Stimulated activated CD4-positive, alpha-beta T cell treated with anti-CD3 and anti-CD28 coated beads, Interleukin-1b, Interleukin-23, amount 100 ng/mL, for 24 hours (primary cell): Measurements from ENCODE around the gene RPL5.

Source experiments
- DNase-seq, 4 experiments: peaks; one replicate each; pipeline ENCODE4 v3.0.0-alpha.2; 2020; ENCODE audit warnings: low read depth in 4 of 4, low spot score in 1 of 4

RPL5 gene

DNA sequence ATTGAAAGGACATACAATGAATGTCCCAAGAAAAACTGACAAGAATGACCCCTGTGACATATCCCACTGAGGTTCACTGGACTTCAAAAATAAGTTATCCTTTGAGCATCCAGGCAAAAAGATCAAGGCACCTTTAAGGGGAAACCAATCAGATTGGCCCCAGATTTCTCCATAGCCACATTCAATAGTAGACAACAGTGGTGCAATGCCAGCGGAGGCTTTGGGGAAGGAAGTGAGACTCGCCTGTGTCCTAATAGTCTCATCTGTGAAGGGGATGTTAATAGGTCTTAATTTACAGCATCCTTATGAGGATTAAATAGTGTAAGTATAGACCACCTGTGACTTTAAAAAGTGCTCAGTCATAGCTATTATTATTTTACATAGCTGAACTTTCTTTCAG, 21.5 kb downstream of the RPL5 start:
- no peak for DNase-seq

DNA sequence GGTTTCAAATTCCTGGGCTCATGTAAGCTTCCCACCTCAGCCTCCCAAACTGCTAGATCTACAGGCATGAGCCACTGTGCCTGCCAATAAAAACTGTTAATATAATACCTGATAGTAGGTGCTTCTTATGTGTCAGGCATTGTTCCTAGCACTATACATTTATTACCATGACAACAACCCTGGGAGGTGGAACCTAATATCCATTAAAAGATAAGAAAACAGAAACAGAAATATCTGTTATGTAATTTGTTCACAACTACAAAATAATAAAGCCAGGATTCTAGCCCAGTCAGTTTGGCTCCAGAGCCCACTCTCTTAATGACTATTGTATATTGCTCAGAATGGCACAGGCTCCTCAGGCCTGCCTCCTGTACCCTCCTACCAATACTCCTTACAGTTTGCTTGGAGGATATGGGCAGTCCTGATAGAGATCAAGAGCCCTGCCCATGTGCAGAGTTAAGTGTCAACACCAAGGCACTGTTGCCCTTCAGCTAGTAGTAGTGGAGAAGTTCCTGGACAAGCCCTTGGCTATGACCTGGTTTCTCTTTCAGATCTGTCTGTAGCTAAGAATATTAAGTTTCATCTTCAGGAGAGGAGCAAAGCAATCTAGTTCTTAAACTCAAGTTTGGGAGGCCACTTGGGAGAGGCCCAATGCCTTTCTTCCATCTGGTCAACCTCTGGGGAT, 22.4 kb downstream of the RPL5 start:
- DNase-seq, result no peak

DNA sequence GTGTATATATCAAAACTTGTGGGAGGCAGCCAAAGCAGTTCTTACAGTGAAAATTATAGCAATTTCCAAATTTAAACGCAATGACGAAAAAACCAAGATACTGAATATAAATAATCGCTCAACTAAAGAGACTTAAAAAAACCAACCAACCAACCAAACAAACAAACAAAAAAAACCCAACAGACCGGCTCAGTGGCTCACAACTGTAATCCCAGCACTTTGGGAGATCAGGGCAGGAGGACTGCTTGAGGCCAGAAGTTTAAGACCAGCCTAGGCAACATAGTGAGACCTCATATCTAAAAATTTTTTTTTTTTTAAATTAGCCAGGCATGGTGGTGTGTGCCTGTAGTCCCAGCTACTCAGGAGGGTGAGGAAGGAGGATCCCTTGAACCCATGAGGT, 23.4 kb downstream of the RPL5 start:
- no peak for DNase-seq

DNA sequence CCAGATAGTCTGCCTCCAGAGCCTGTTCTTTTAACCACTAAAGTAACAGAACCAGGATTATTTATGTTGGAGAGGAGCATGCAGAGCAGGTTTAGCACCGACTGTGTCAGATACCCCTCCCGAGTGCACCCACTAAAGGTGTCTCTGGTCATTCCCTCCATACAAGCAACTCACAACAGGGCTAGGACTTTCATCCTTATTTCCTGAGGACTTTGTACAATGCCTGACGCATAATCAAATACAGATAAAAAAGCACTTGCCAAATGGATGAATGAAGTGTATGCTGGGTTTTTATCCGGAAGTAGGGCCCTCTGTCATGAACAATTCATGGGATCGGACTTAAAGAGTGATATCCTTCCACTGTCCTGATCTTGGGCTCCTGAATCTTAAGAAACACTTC, 26.0 kb downstream of the RPL5 start:
- DNase-seq, result no peak

DNA sequence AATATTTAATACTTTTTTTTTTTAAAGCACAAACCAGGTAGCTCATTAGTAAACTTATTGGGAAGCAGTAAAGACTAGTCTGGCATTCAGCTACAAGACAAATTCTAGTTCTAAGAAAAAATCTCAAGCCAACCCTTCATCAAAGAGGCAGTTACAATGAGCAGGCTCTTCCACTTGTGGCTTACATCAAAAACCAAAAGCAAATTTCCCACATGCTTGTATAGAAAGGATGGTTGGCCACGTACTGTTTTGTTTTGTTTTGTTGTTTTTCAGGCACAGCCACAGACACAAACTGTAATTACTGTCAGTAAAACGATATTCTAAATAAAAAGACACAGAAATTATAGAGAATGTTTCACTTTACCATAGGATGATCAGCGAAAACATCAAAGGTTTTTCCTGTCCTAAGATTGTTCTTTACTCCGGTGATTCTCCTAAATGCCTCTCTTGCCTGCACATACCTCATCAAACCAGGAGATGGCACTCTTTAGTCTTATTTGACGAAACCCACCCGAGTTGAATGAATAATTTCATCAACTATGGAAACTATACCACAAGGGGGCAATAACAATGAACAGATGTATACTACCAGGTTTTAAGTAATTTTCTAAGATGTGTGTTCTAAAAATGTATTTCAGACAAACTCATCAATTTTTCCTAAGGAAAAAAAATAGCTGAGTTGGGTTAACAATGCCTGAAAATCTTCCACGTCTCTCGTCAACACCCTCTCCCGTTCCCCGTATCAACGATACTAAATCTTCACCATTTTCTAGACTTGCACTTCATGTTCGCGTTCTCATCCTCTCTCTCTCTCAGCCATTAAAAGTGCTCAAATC, 26.9 kb downstream of the RPL5 start:
- peak in 2 of 4 experiments; percentile 17 to 39 for DNase-seq

DNA sequence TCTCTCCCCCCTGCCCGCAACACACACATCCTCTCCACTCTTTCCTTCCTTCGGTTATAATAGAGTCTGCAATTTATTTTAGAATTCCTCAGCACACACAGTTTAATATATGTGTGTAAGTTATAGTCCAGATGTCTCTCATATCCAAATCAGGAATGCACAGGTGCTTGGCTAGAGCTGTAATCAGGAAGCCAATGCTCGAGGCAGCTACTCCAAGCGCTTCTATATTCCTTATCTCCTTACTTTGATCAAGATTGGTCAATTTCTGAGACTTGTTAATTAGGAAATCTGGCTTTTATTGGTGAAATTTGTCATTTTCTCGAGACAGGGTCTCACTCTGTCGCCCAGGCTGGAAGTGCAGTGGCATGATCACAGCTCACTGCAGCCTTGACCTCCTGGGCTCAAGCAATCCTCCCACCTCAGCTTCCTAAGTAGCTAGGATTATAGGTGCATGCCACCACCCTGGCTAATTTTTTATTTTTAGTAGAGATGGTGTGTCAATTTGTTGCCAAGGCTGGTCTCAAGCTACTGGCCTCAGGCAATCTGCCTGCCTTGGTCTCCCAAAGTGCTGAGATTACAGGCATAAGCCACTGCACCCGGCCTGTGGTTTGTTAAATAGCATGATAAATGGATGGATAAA, 27.7 kb downstream of the RPL5 start:
- no peak for DNase-seq

DNA sequence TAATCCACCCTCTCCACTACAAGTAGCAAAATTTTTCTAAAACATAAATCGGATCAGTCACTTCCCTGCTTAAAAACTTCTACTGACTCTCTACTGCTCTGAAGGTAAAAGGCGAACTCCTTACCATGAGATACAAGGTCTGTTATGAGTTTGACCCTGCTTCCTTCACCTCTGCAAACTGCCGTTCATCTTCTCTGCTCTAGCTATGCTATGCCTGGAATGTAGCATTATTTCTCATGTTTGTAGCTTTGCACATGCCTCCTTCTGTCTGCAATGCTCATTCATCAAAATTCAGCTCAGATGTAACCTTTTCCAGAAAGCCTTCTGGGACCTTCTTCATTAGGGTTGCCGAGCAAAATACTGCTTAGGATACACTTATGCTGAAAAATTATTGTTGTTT, 30.8 kb downstream of the RPL5 start:
- DNase-seq, result no peak

DNA sequence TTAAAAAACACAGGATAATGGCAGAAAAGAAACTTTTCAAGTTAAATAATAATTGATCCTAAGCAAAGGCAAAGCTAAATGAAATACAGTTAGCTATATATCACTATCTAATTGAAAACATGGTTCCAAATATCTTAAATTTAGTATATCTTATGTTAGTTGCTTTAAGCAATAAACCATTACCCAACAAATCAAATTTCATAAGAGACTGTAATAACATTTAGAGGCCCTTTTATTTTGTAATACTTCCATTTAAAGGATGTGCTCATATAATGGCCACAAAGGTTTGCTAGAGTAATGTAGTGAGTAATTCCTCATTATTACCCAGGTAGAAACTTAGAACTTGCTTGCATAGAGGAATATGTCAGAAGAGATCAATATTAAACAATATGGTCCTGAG, 32.3 kb downstream of the RPL5 start:
- DNase-seq, result no peak

DNA sequence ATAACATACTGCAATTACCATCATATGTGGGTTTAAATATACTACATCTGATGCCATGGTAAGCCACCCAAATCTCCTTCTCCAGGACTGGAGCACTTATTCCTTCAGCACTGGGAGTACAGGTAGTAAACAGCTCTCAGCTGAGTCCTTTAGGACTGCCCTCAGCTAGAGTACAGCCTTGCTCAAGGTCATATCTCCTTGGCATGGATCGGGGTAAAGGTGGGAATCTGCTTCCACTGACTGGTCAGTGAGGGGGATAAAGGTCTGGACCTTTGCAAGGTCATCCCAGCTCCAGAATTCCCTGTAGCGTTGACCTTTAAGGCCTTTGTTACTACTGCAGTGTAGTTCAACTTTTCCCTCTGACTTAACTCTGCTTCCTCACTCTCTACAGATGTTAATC, 38.8 kb downstream of the RPL5 start:
- DNase-seq, result no peak

DNA sequence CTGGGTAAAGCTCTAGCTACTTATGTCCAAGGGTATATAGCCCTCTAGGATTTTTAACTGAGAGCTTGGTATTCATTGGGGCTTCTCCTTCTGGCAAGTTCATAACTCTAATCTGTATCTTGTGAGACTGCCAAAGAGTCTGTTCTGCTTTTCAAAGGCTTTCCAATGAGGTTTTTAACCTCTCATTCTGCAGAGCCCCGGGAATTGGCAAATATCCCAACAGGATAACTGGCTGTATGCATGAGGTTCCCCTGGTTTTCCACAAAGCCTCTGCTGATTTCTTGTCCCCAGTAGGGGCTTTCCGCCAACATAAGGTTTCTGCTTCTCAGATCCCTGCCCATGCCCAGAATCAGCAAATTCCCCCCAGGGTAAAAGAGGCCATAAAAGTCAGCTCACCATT, 40.9 kb downstream of the RPL5 start:
- no peak for DNase-seq

DNA sequence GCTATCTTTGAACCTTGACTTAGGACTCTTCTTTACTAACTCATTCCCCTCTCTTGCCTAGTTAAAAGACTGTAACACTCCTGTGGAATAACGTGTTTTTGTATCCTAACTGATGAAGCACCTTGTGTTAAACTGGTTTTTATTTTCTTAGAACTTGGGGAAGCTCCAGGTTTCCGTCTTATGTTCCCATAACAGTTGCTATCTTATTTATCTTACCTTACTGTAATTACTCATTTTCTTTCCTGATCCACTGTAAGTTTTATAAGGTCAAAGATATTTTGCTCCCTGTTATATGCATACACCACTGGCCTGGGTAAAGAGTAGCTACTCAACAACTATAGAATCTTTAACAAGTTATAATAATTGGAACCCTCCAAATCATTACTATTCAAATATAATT, 43.1 kb downstream of the RPL5 start:
- DNase-seq, result no peak

DNA sequence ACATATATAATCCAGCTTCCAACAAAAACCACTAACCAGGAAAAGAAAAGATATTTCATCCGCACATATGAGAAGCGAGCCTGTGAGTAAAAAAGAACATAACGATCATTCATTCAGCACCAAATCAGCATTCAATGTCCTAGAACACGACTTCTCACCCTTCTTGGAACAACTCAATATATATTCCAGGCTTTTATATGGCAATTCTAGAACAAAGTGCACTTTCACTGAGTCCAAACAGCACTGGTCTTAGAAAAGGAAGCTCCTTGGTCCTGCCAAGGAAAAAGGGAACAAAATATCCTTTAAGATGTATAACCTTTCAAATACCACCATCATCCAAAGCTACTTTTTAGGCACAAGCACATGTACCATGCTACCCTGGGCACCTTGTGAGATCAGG, 44.5 kb downstream of the RPL5 start:
- DNase-seq, result no peak

DNA sequence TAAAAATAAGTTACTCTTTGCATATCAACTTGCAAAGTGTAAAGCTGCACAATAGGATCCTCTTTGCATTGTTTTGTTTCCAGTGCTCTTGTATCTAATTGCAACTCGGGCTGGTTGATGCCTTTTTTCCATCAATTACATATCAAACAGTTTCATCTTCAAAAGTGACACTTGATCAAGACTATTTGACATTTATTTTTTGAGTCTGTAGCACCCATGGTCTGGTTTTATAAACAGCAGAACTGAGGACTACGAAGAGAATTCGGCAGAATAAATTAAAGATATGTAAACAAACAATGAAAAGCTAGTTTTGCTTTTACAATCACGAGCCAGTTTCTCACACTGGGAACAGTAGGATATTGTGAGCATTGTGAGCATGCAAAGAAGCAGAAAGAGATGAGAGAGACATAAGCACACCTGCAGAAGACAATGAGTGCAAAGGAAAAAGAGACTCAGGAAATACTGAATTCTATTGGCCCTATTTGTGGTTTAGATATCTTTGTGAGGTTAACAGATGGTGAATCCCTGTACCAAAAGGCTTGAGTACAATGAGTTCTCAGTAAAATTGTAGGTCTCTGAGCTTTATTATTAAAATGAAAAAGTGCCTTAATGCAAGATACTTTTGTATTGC, 45.4 kb downstream of the RPL5 start:
- no peak for DNase-seq

DNA sequence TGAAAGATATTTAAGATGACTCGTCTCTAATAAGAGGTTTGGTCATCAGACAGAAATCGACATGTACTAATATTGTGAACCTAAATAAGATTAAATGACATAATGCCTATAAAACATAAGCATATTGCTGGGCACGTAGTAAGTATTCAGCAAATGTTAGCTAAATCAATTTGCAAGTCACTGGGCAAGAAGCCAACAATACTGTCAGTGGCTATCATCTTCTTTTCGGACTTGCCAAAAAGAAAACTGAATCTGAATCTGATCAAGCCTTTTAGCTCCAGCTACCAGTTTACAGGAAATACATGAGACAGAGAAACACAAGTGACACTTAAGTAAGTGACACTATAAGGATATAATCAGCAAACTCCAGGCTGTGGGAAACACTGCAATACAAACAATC, 46.0 kb downstream of the RPL5 start:
- DNase-seq, result no peak

DNA sequence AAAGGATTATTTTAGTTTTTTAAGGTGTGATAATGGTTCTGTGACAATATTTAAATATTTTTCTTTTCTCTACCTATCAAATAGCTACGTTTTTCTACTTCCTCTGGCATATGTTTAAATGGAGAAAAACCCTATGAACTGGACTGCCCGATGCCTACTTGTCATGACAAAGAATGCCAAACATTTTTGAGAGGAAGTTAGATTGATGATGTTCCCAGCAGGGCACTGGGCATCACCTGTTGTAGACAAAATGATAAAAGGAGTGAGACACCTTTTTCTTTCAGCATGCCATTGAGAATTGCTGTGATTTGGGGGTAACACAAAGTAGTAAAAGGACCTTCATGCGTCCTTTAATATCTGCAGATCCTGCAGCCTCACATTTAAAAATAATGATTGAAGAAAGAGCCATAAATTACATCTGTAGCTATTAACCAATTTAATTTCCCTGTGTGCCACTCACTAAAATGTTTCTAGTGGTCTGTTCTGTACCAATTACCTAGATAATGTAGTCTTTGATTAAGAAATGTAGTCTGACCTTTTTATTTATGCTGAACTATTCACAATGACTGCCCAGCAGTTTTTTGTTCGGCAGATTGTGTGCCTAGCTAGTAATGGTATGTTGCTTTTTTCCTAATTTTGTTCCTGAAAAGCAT, 47.6 kb downstream of the RPL5 start:
- no peak for DNase-seq

DNA sequence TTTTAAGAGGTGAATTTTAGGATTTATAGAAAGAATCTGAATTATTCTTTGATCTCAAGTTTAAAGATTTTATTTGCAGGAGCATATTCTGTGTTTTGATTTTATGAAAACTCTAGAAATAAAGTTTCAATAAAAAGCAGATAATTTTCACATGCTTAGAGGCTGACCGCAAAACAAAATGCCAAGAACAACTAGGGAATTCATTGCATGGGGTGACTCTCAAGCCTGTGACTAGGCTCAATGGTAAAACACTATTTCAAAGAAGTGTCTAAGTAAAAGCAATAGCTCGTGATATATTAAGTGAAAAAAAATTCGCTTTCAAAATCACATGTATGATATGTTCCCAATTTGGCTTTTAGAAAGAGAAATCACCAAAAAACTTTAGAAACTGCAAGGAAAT, 49.6 kb downstream of the RPL5 start:
- DNase-seq, result no peak

DNA sequence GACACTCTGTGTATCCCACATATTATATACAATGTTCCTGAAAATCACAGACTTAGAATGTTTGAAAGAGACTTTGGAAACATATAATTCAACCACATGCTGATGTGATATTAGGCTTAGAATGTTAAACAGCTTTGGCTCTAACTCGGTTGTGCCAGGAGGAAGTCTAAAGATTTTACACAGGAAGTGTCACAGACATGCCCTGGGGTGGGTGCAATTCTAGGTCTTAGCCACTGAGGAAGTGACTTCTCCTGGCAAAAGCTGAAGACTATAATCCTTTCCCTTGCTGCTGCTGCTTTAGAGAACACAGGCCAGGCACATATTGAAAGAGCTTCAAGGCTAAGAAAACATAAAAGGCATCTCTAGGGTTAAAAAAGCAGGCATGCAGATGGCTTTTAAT, 51.0 kb downstream of the RPL5 start:
- DNase-seq, result no peak

DNA sequence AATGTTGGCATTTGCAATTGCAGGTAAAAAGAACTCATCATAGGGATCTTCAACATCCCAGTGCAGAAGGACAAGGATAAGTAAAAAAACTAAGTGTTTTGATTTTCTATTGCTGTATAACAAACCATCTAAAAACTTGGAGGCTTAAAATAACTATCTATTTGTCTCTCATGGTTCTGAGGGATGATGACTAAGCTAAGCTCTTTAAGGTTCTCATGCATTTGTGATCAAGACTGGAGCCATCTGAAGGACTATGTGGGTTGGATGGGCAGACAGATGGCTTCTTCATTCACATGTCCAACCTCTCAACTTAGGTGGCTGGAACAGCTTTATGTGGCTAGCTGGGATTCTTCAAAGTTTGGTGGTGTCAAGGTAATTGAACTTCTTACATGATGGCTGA, 51.5 kb downstream of the RPL5 start:
- no peak for DNase-seq

DNA sequence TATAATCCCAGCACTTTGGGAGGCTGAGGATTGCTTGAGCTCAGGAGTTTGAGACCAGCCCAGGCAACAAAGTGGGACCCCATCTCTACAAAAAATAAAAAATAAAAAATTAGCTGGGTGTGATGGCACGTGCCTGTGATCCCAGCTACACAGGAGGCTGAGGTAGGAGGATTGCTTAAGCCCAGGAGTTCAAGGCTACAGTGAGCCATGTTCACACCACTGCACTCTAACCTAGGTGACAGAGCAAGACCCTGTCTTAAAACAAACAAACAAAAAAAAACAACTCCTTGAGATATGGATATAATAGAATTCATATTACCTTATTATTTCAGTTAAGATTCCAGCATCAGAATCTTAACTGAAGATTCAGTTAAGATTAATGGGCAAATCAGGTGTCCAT, 52.4 kb downstream of the RPL5 start:
- no peak for DNase-seq

DNA sequence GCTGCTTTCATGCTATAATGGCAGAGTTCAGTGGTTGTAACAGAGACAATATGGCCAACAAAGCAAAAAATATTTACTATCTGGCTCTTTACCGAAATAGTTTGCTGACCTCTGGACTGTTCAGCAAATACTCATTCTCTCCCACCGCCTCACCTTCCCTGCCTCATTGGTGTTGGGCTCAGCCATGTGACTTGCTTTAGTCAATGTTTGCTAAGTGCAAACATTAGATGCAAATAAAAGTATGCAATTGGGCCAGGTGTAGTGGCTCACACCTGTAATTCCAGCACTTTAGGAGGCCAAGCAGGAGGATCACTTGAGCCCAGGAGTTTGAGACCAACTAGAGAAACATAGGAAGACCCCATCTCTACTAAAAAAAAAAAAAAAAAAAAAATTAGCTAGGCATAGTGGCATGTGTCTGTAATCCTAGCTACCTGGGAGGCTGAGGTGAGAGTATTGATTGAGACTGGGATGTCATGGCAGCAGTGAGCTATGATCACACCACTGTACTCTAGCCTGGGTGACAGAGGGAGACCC, 55.1 kb downstream of the RPL5 start:
- DNase-seq, result no peak

DNA sequence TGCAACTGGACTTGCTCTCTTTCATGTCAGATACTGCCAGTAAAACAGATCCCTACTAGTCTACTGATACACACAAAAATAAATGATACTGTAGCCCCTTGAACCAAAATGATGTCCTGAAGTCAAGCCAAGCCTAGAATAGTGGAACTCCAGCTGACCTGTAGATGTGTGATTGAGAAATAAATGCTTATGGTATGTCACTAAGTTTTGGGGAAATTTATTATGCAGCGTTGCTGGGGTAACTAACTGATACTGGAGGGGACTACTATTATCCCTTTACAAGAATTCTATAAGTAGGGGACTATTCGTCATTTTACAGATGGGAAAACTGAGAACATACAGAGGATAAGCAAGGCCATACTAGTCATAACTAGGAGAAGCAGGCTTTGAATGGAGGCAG, 55.6 kb downstream of the RPL5 start:
- DNase-seq, result no peak
